RWPE1 (cell line): ENCODE results near the gene JTB.

Source experiments
- CTCF ChIA-PET: fragments of 350-600 bp; sonication (Branson Sonifier 250); formaldehyde crosslinking; extraction: SDS; loops from one replicate; lab custom pipeline; 2021; lab: Yijun Ruan, JAX
- POLR2A ChIA-PET: fragments of 400-600 bp; formaldehyde crosslinking; extraction: SDS; loops from one replicate; lab custom pipeline; 2020; ENCODE audit warnings: antibody characterized with exemption; ENCODE audit not compliant: low non-redundant PET; lab: Yijun Ruan, JAX
- DNase-seq: peaks from one replicate; pipeline ENCODE4 v3.0.0; 2012; ENCODE audit warnings: low spot score
- H3K27ac ChIP-seq: fragments of 450-650 bp; 2 replicates; pipeline ENCODE4 v1.5.1; 2017
- TF ChIP-seq, protein P1 (sequence below): fragments of 450-650 bp; conservative IDR thresholded peaks from 2 replicates; pipeline ENCODE4 v1.5.1; 2017; ENCODE audit warnings: low read depth, mild to moderate bottlenecking

JTB gene

DNA sequence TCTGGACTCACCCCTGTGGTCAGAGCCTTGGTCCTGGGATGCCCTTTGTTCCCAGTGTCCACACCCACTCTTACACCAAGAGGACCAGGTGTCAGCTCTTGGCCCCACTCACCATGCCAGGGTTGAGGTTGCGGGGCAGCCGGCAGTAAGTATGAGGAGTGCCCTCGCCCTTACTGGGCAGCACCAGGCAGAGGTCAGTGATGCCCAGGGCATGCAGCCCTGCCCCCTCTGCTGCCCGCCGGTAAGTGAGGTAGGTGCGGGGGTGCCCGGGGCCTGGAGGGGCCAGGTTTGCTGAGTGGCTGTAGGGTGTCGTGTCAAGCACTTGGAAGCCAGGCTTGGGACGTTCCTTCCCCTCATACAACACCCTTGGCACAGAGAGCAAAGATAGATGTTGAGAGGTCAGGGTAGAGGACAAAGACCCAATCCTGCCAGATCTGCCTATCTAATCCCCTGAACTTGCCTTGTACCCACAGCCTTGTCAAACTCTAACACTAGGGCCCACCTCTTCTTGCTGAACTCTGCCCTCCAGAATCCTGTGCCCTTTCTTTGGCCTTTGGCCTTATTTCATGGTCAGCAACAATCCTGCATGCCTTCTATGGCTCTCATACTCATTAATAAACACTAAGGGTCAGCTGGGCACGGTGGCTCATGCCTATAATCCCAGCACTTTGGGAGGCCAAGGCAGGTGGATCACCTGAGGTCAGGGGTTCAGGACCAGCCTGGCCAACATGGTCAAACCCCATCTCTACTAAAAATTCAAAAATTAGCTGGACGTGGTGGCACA, 34.5 kb downstream of the JTB start:
- no peak for DNase-seq
- CTCF ChIA-PET, result no interaction called here
- TF ChIP-seq, protein P1, sequence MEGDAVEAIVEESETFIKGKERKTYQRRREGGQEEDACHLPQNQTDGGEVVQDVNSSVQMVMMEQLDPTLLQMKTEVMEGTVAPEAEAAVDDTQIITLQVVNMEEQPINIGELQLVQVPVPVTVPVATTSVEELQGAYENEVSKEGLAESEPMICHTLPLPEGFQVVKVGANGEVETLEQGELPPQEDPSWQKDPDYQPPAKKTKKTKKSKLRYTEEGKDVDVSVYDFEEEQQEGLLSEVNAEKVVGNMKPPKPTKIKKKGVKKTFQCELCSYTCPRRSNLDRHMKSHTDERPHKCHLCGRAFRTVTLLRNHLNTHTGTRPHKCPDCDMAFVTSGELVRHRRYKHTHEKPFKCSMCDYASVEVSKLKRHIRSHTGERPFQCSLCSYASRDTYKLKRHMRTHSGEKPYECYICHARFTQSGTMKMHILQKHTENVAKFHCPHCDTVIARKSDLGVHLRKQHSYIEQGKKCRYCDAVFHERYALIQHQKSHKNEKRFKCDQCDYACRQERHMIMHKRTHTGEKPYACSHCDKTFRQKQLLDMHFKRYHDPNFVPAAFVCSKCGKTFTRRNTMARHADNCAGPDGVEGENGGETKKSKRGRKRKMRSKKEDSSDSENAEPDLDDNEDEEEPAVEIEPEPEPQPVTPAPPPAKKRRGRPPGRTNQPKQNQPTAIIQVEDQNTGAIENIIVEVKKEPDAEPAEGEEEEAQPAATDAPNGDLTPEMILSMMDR, result no peak
- POLR2A ChIA-PET, result no interaction called here
- H3K27ac ChIP-seq, result peak overlapping the region; percentile 0; the same call in 1 of the 2 replicates

DNA sequence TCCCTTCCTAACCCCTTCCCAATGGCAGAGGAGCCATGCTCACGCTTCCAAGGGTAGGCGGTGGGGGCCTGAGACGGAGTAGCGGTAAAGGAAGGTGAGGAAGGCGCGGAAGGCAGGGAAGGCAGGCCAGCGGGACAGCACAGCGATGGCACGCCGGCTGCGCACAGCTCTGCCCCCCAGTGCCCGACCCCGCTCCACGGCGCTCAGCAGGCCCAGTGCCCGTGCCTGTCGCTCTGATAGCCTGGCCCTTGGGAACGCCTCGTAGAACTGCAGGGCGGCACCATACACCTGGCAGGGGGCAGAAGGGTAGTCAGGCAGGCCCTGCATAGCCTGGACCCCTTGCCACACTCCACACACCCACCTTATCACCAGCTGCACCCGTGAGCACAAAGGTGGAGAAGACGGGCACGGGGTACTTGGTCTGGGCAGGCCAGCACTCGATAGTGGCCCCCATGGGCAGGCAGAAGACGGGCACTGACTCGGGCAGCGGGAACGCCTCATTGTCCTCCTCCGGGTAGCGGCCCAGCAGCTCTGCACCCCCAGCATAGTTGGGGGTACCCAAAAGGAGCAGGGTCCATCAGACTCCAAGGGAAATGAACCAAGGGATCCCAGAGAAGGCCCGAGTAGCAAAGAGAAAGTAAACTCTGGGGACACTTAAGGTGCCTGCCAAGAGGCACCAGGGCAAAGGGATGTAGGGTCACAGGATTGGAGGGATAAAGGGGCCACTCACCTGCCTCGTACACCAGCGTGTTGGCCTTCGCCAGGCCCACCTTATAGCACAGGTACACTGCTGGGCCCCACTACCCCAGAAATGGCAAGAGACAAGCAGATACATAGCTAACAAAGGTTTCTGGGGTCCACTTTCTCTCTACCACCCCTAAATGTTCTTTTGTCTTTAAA, 35.4 kb downstream of the JTB start:
- TF ChIP-seq, protein P1, result no peak
- ChIA-PET CTCF (no interaction called here), POLR2A (no interaction called here)
- H3K27ac ChIP-seq, result 0 out of 2 replicates have a peak overlapping the region, but pooled peaks have one; percentile 0
- DNase-seq, result no peak

DNA sequence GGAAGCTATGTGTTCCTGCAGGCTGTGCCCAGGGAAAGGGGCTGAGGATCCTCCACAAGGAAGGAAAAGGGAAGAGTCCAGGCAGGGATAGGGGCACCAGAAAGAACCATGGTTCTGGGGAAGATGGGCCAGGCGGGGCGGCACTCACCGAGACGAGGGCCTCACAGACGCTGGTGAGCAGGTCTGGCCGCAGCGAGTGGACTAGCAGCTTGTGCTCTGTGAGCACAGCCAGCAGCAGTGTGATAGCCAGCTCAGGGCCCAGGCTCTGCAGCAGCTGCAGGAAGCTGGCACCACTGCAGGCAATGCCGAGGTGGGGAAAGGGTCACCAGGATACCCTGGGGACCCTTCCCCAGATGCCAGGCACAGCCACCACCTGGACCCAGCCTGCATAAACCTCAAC, 36.7 kb downstream of the JTB start:
- TF ChIP-seq, protein P1, result no peak
- peak overlapping the region; percentile 20 for H3K27ac ChIP-seq
- ChIA-PET CTCF (no interaction called here), POLR2A (interaction anchor here (0.7 kb wide), 1 partner anchor 376 kb away, joined by 5 read pairs; no protein-coding TSS in a partner anchor)
- DNase-seq, result no peak

DNA sequence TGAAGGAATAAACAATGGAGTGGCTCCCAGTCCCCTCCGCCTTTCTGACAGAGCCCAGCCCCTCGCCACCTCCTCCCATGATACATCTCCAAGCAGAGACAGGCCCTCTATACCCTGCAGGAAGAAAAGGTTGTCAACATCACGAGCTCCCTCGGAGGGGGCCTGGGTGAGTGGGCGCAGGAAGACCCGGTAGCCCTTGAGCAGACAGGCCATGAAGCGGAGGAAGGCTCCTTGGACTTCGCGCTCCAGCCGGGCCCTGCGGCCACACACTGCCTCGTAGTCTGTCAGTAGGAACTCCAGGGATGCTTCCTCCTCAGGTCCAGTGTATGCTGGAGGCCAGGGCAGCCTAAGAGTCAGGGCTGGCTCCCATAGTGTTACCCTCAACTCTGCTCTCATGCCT, 38.0 kb downstream of the JTB start:
- TF ChIP-seq, protein P1, result no peak
- ChIA-PET CTCF (interaction anchor here (0.7 kb wide), 1 partner anchor 43 kb away, joined by 3 read pairs; no protein-coding TSS in a partner anchor), POLR2A (interaction anchor here (1.0 kb wide), 1 partner anchor 18 kb away, joined by 5 read pairs; no protein-coding TSS in a partner anchor)
- peak overlapping the region; percentile 20; the same call in 1 of the 2 replicates for H3K27ac ChIP-seq
- DNase-seq, result no peak

DNA sequence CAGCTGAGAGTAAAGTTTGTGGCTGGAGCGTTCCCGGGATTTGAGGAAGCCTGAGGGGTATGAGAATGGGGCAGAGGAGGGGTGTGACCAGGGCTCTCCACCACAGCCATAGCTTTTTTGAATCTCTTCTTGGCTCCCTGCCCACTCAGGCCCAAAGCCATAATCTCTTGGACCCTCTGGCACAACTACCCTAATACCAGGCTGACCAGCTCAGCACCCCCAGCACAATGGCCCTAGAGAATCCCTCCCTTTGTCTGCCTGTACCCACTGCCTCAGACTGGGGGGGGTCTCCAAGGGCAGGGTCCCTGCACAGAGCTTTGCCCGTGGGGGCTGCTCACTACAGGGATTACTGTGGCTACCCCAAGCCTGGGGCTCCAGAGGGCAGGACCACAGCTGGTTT, 38.5 kb downstream of the JTB start:
- POLR2A ChIA-PET, result no interaction called here
- TF ChIP-seq, protein P1, result no peak
- DNase-seq, result no peak
- H3K27ac ChIP-seq, result peak overlapping the region; percentile 20; the same call in 1 of the 2 replicates
- CTCF ChIA-PET, result interaction anchor here (0.5 kb wide), 1 partner anchor 39 kb away, joined by 4 read pairs; the partner anchor contains the start of gene JTB

DNA sequence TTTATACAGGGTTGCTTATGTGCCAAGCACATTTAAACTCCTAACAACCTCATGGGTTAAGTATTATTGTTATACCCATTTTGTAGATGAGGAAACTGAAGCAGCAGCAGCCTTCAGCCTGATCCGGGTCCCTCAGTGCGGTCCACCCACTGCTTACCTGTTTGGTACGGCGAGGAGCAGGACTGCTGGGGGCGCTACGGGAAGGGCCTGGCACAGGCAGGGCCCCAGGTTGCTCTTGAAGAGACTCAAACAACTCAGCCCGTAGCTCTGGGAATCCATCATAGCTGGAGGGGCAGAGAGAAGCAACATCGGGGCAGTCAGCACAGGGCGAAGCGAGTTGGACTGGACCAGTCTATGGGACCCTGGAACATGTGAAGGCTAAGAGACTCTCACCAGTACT, 40.1 kb downstream of the JTB start:
- no peak for DNase-seq
- POLR2A ChIA-PET, result no interaction called here
- no peak overlapping the region; the same call in 1 of the 2 replicates for H3K27ac ChIP-seq
- CTCF ChIA-PET, result interaction anchor here (0.5 kb wide), 1 partner anchor 91 kb away, joined by 3 read pairs; no protein-coding TSS in a partner anchor
- TF ChIP-seq, protein P1, result no peak
